OCI-LY3 (cell line): ENCODE data around the gene DSE.

Experiments
- H2AFZ ChIP-seq: fragments of 200-600, 300-600 bp; shearing (Covaris generic); 2 replicates; pipeline ENCODE4 v1.6.0; 2014; ENCODE audit warnings: antibody characterized with exemption, low read depth, low read length
- H3K27ac ChIP-seq: fragments of 200-600, 300-600 bp; sonication (generic); 2 replicates; pipeline ENCODE4 v1.5.1; 2014; ENCODE audit warnings: mild to moderate bottlenecking, low read length, moderate library complexity, mixed read lengths
- H3K27me3 ChIP-seq: fragments of 200-600, 300-600 bp; sonication (generic); 2 replicates; pipeline ENCODE4 v1.6.1; 2014; ENCODE audit warnings: low read depth, low read length, mixed read lengths
- H3K36me3 ChIP-seq: fragments of 200-600, 300-600 bp; sonication (generic); replicated peaks from 2 replicates; pipeline ENCODE3; 2014; ENCODE audit warnings: low read depth, low read length, mixed read lengths
- H3K4me1 ChIP-seq: fragments of 300-600, 200-600 bp; sonication (generic); 2 replicates; pipeline ENCODE4 v1.6.1; 2014; ENCODE audit warnings: low read length, mixed read lengths
- H3K4me2 ChIP-seq: fragments of 200-600, 300-600 bp; sonication (generic); 2 replicates; pipeline ENCODE4 v1.6.1; 2014; ENCODE audit warnings: low read length, mixed read lengths
- H3K4me3 ChIP-seq: fragments of 300-600, 200-600 bp; sonication (generic); 2 replicates; pipeline ENCODE4 v1.5.1; 2014; ENCODE audit warnings: antibody characterized with exemption, mild to moderate bottlenecking, low read length, moderate library complexity
- H3K79me2 ChIP-seq: fragments of 300-600, 200-600 bp; shearing (Covaris generic); 2 replicates; pipeline ENCODE4 v1.6.1; 2014; ENCODE audit warnings: mild to moderate bottlenecking, low read length, mixed read lengths
- H3K9ac ChIP-seq: fragments of 300-600, 200-600 bp; shearing (Covaris generic); 2 replicates; pipeline ENCODE4 v1.6.0; 2014; ENCODE audit warnings: mild to moderate bottlenecking, low read length, moderate library complexity
- H3K9me3 ChIP-seq: fragments of 200-600, 300-600 bp; shearing (Covaris generic); 2 replicates; pipeline ENCODE4 v1.6.1; 2014; ENCODE audit warnings: low read length, mixed read lengths; ENCODE audit not compliant: insufficient read depth
- H4K20me1 ChIP-seq: fragments of 200-600, 300-600 bp; sonication (generic); 2 replicates; pipeline ENCODE4 v1.6.1; 2016; ENCODE audit warnings: low read length, mixed read lengths; ENCODE audit not compliant: insufficient read depth
- CTCF ChIP-seq: fragments of 200-600, 300-600 bp; sonication (generic); IDR thresholded peaks from 2 replicates; pipeline ENCODE4 v1.5.1; 2014; ENCODE audit warnings: antibody characterized with exemption, low read length, low read depth
- EZH2phosphoT487 ChIP-seq: fragments of 200-600 bp; shearing (Covaris generic); IDR thresholded peaks from 2 replicates; pipeline ENCODE4 v1.6.1; 2018; ENCODE audit warnings: antibody characterized with exemption, mixed run types, low read depth

Gene DSE

GRCh38 chr6:116429111-116429510 is 58.4 kb downstream of the DSE start:
- no peak overlapping the region for H3K4me2 ChIP-seq
- H3K4me1 ChIP-seq, result no peaks in the 10 kb centered on the region
- H4K20me1 ChIP-seq, result 0 out of 2 replicates have a peak, but pooled peaks cover 1% of the 10 kb centered on the region
- TF ChIP-seq EZH2phosphoT487 (no peak), CTCF (no peak)
- peaks cover 15% of the 10 kb centered on the region for H3K79me2 ChIP-seq
- no peak overlapping the region for H2AFZ ChIP-seq
- no peaks in the 10 kb centered on the region for H3K9me3 ChIP-seq
- no peak overlapping the region for H3K4me3 ChIP-seq
- no peak overlapping the region for H3K27ac ChIP-seq
- H3K36me3 ChIP-seq, result peaks cover 37% of the 10 kb centered on the region
- no peaks in the 10 kb centered on the region for H3K27me3 ChIP-seq
- H3K9ac ChIP-seq, result no peak overlapping the region

DNA sequence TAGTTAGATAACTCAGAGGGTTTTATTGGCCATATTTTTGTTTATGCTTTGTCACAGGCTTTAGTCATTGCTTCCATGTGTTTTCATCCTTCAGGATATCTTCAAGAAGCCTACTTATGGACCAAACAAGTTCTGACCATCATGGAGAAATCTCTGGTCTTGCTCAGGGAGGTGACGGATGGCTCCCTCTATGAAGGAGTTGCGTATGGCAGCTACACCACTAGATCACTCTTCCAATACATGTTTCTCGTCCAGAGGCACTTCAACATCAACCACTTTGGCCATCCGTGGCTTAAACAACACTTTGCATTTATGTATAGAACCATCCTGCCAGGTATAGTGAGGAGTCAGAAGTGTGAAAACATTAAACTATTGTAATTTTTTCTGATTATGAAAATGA is 60.1 kb downstream of the DSE start:
- TF ChIP-seq EZH2phosphoT487 (no peak), CTCF (no peak)
- Histone ChIP-seq H3K27ac (no peak overlapping the region), H3K9me3 (no peaks in the 10 kb centered on the region), H3K79me2 (peaks cover 7% of the 10 kb centered on the region; the same call in 1 of the 2 replicates), H4K20me1 (no peaks in the 10 kb centered on the region), H3K27me3 (no peaks in the 10 kb centered on the region), H3K9ac (no peak overlapping the region), H3K4me2 (no peak overlapping the region), H3K4me1 (no peaks in the 10 kb centered on the region), H3K4me3 (no peak overlapping the region), H2AFZ (no peak overlapping the region), H3K36me3 (peaks cover 42% of the 10 kb centered on the region)

- Histone ChIP-seq H3K27ac (no peak overlapping the region), H3K4me3 (no peak overlapping the region), H3K36me3 (peaks cover 40% of the 10 kb centered on the region), H3K9me3 (no peaks in the 10 kb centered on the region), H3K4me2 (no peak overlapping the region), H3K4me1 (no peaks in the 10 kb centered on the region), H3K79me2 (no peaks in the 10 kb centered on the region), H4K20me1 (no peaks in the 10 kb centered on the region), H3K9ac (no peak overlapping the region), H2AFZ (no peak overlapping the region), H3K27me3 (no peaks in the 10 kb centered on the region)
- no peak for TF ChIP-seq EZH2phosphoT487
- TF ChIP-seq CTCF, result no peak
These were observed 61.3 kb downstream of the DSE start for GRCh38 chr6:116431964-116432595.

- Histone ChIP-seq H4K20me1 (no peaks in the 10 kb centered on the region), H3K4me2 (no peak overlapping the region), H3K4me1 (no peaks in the 10 kb centered on the region), H3K4me3 (no peak overlapping the region), H3K27ac (no peak overlapping the region), H3K9me3 (no peaks in the 10 kb centered on the region), H3K36me3 (peaks cover 35% of the 10 kb centered on the region), H3K79me2 (no peaks in the 10 kb centered on the region), H2AFZ (no peak overlapping the region), H3K27me3 (no peaks in the 10 kb centered on the region), H3K9ac (no peak overlapping the region)
- no peak for TF ChIP-seq CTCF
- TF ChIP-seq EZH2phosphoT487, result no peak
These were observed 62.5 kb downstream of the DSE start for GRCh38 chr6:116433206-116433712.
